Liver (tissue), 9 donors: Measurements from ENCODE around the gene MYCBPAP. TPM values are rescaled to one million over a fixed set of nuclear protein-coding genes. Genes with fewer than 3 reads are reported as not detected.

Source experiments
- DNase-seq: peaks from one replicate; pipeline ENCODE4 v3.0.0-alpha.2; 2017; ENCODE audit warnings: low spot score
- H3K27ac ChIP-seq, 2 donors: one replicate each; pipeline ENCODE4 v1.7.0; 2013; ENCODE audit warnings: inconsistent platforms in 2 of 2, low read length in 2 of 2, control low read depth in 1 of 2, low read depth in 1 of 2, mild to moderate bottlenecking in 1 of 2
- H3K27me3 ChIP-seq, 4 donors: one replicate each; pipeline versions ENCODE4 v1.6.1 to v1.7.0; 2013; ENCODE audit warnings: low read length in 3 of 4, inconsistent platforms in 1 of 4, mild to moderate bottlenecking in 1 of 4, moderate library complexity in 1 of 4; ENCODE audit not compliant: control insufficient read depth in 4 of 4, insufficient read depth in 4 of 4
- H3K36me3 ChIP-seq, 4 donors: one replicate each; pipeline versions ENCODE4 v1.6.1 to v1.7.0; 2013; ENCODE audit warnings: low read length in 3 of 4, mild to moderate bottlenecking in 3 of 4, low read depth in 1 of 4, moderate library complexity in 1 of 4; ENCODE audit not compliant: control insufficient read depth in 4 of 4, insufficient read depth in 3 of 4
- H3K4me1 ChIP-seq, 4 donors: one replicate each; pipeline versions ENCODE4 v1.6.1 to v1.7.0; 2013; ENCODE audit warnings: low read length in 3 of 4, mild to moderate bottlenecking in 3 of 4, moderate library complexity in 1 of 4; ENCODE audit not compliant: control insufficient read depth in 4 of 4, insufficient read depth in 4 of 4
- H3K4me3 ChIP-seq, 3 donors: one replicate each; pipeline versions ENCODE4 v1.6.1 to v1.7.0; 2013; ENCODE audit warnings: low read length in 3 of 3, control low read depth in 1 of 3, low read depth in 1 of 3, mild to moderate bottlenecking in 1 of 3
- H3K9ac ChIP-seq, 2 donors: one replicate each; pipeline ENCODE4 v1.7.0; 2013; ENCODE audit warnings: low read length in 2 of 2, mild to moderate bottlenecking in 2 of 2, moderate library complexity in 2 of 2, control low read depth in 1 of 2, low read depth in 1 of 2
- H3K9me3 ChIP-seq, 4 donors: one replicate each; pipeline versions ENCODE4 v1.6.1 to v1.7.0; 2013; ENCODE audit warnings: low read length in 3 of 4; ENCODE audit not compliant: control insufficient read depth in 4 of 4
- ATF3 ChIP-seq: IDR thresholded peaks from 2 replicates; pipeline ENCODE4 v1.6.1; 2016; ENCODE audit warnings: antibody characterized with exemption
- CTCF ChIP-seq: fragments of 150-350 bp; IDR thresholded peaks from 2 replicates; pipeline ENCODE4 v1.5.1; 2017; ENCODE audit warnings: improper control_type of control experiment, low read depth, low read length; ENCODE audit not compliant: missing input control
- EGR1 ChIP-seq, 2 donors: IDR thresholded peaks; 2 replicates each; pipeline ENCODE4 v1.6.1; 2016 to 2018; ENCODE audit warnings: antibody characterized with exemption in 2 of 2, low read depth in 2 of 2
- FOXA1 ChIP-seq: IDR thresholded peaks from 2 replicates; pipeline ENCODE4 v1.6.1; 2016; ENCODE audit warnings: antibody characterized with exemption
- FOXA2 ChIP-seq: IDR thresholded peaks from 2 replicates; pipeline ENCODE4 v1.6.1; 2016; ENCODE audit warnings: antibody characterized with exemption
- GABPA ChIP-seq, 2 donors: IDR thresholded peaks in 1 of 2; conservative IDR thresholded peaks in 1 of 2; 2 replicates each; pipeline ENCODE4 v1.6.1; 2016; ENCODE audit warnings: antibody characterized with exemption in 2 of 2, mild to moderate bottlenecking in 1 of 2, moderate library complexity in 1 of 2
- HNF4A ChIP-seq, 2 donors: conservative IDR thresholded peaks; 2 replicates each; pipeline ENCODE4 v1.6.1; 2016; ENCODE audit warnings: antibody characterized with exemption in 2 of 2, mild to moderate bottlenecking in 2 of 2
- HNF4G ChIP-seq: IDR thresholded peaks from 2 replicates; pipeline ENCODE4 v1.6.1; 2016; ENCODE audit warnings: antibody characterized with exemption
- JUND ChIP-seq, 2 donors: IDR thresholded peaks; 2 replicates each; pipeline ENCODE4 v1.6.1; 2016; ENCODE audit warnings: antibody characterized with exemption in 2 of 2
- NR2F2 ChIP-seq: IDR thresholded peaks from 2 replicates; pipeline ENCODE4 v1.6.1; 2016; ENCODE audit warnings: antibody characterized with exemption
- RAD21 ChIP-seq, 2 donors: IDR thresholded peaks; 2 replicates each; pipeline ENCODE4 v1.6.1; 2016; ENCODE audit warnings: antibody characterized with exemption in 2 of 2, mild to moderate bottlenecking in 2 of 2
- REST ChIP-seq: IDR thresholded peaks from 2 replicates; pipeline ENCODE4 v1.6.1; 2016; ENCODE audit warnings: antibody characterized with exemption, mild to moderate bottlenecking
- RXRA ChIP-seq, 2 donors: IDR thresholded peaks; 2 replicates each; pipeline ENCODE4 v1.6.1; 2017 to 2018; ENCODE audit warnings: antibody characterized with exemption in 2 of 2, mild to moderate bottlenecking in 1 of 2
- SP1 ChIP-seq: IDR thresholded peaks from 2 replicates; pipeline ENCODE4 v1.6.1; 2018; ENCODE audit warnings: antibody characterized with exemption, mild to moderate bottlenecking
- TAF1 ChIP-seq: conservative IDR thresholded peaks from 2 replicates; pipeline ENCODE4 v1.6.1; 2016; ENCODE audit warnings: antibody characterized with exemption, mild to moderate bottlenecking
- YY1 ChIP-seq: IDR thresholded peaks from 2 replicates; pipeline ENCODE4 v1.6.1; 2016; ENCODE audit warnings: antibody characterized with exemption, mild to moderate bottlenecking
- ZBTB33 ChIP-seq: IDR thresholded peaks from 2 replicates; pipeline ENCODE4 v1.6.1; 2016; ENCODE audit warnings: antibody characterized with exemption
- WGBS: extraction: QIAGEN DNeasy Blood & Tissue Kit; methylation state at CpG from one replicate; pipeline ENCODE4 v1.1.7; 2013; 5-methylcytosine and 5-hydroxymethylcytosine counted together
- polyA plus RNA-seq, 2 donors: library from polyadenylated mRNA; stranded (reverse) in 1 of 2; unstranded in 1 of 2; fragments of 200-250 nt in 1 of 2; fragments of >200 nt in 1 of 2; fragmentation: Nextera tagmentation in 1 of 2; extraction: Ambion mirVana in 1 of 2; gene quantifications; one replicate each; pipeline versions ENCODE4 v1.2.1 to v1.2.3, GENCODE V29; 2013 to 2015
- total RNA-seq, 2 donors: library from RNA; depleted of rRNA; stranded (reverse); fragments of >200 nt; gene quantifications; one replicate each; pipeline ENCODE4 v1.2.3, GENCODE V29; 2014
- TF ChIP-seq, protein P1 (sequence below): IDR thresholded peaks from 2 replicates; pipeline ENCODE4 v1.6.1; 2016; ENCODE audit warnings: antibody characterized with exemption
- donor health status: healthy.
- donor health status: healthy.
- donor health status: healthy.
- donor health status: healthy.
- donor health status: healthy.

MYCBPAP gene
- total and polyA plus RNA-seq, 4 donors: 0.23 to 0.25 TPM; not detected in 2

DNA sequence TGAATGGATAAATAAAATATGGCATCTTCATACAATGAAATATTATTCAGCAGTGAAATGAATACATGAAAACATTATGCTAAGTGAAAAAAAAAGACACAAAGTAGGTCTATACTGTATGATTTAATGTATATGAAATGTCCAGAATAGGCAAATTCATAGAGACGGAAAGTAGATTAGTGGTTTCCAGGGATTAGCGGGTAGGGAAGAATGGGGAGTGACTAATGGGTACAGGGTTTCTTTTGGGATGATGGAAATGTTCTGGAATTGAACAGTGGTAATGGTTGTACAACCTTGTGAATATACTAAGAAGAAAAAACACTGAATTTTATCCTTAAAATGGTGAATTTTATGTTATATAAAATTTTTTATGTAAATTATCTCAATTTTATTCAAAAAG, 8.5 kb upstream of the MYCBPAP start:
- 97% methylated on average over 2 of the region's 2 CpGs for WGBS
- no peak for DNase-seq
- H3K9ac ChIP-seq: no peak overlapping the region

More for the DNA sequence above, 8.5 kb upstream of the MYCBPAP start:
- TF ChIP-seq SP1: no peak
- no peak for TF ChIP-seq NR2F2
- no peak for TF ChIP-seq JUND (IDR thresholded peaks at IDR 0.05)
- no peak for TF ChIP-seq ZBTB33
- no peak for TF ChIP-seq FOXA2
- no peak for TF ChIP-seq EGR1 (IDR thresholded peaks at IDR 0.05; ENCODE audit: low read depth in 2 of 2)
- no peak for TF ChIP-seq HNF4A (conservative IDR thresholded peaks at IDR 0.05)
- no peak for TF ChIP-seq RAD21 (IDR thresholded peaks at IDR 0.05)
- no peak for TF ChIP-seq YY1
- TF ChIP-seq CTCF: no peak
- no peak for TF ChIP-seq RXRA (IDR thresholded peaks at IDR 0.05)
- no peak for TF ChIP-seq GABPA (IDR thresholded peaks at IDR 0.05 in 1 of 2, conservative IDR thresholded peaks at IDR 0.05 in 1 of 2)
- TF ChIP-seq REST: no peak
- no peak for TF ChIP-seq ATF3
- TF ChIP-seq, protein P1, sequence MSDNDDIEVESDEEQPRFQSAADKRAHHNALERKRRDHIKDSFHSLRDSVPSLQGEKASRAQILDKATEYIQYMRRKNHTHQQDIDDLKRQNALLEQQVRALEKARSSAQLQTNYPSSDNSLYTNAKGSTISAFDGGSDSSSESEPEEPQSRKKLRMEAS: no peak
- no peak for TF ChIP-seq FOXA1
- no peak for TF ChIP-seq TAF1
- TF ChIP-seq HNF4G: no peak
- no peak overlapping the region for H3K27ac ChIP-seq
- H3K36me3 ChIP-seq: no peaks in the 10 kb centered on the region
- no peaks in the 10 kb centered on the region for H3K9me3 ChIP-seq
- no peak overlapping the region for H3K4me3 ChIP-seq
- H3K4me1 ChIP-seq: no peaks in the 10 kb centered on the region
- H3K27me3 ChIP-seq: no peaks in the 10 kb centered on the region
